Posterior vena cava (tissue), 2 donors: ENCODE measurements around the gene SH3BGRL. TPM values are rescaled to one million over a fixed set of nuclear protein-coding genes. Genes with fewer than 3 reads are reported as not detected.

Experiments used
- DNase-seq: peaks from one replicate; pipeline ENCODE4 v3.0.0-alpha.2; 2020; ENCODE audit warnings: low spot score
- intact Hi-C, 2 donors: fragments of 100-400 bp; cut with DNase I; formaldehyde crosslinking; loops; one replicate each; pipeline versions ENCODE4 v1.14.1 to v1.14.2; 2022 to 2023
- long read RNA-seq, 2 donors: library from polyadenylated mRNA; unstranded; transcript quantifications; one replicate each; pipeline ENCODE4 v2.0.0, GENCODE V29; 2020 to 2021
- total RNA-seq, 2 donors: library from RNA; stranded (reverse); fragmentation: NEBNext Ultra II Directional; extraction: Animal tissue kit (Norgen Biotek cat#: 25700); gene quantifications; one replicate each; pipeline ENCODE4 v1.2.1, GENCODE V29; 2021
- donor health status: DM: yes; HTN: yes; CAD: no.
- donor health status: DM: yes; HTN: yes; CAD: no.

Gene SH3BGRL
- total RNA-seq, result 100 to 1,000 TPM; 170 to 227 TPM
- long read RNA-seq, donor 1, transcript SH3BGRL-201 (4 exons, 1,923 nt), result major isoform, 84 of 94 reads
- long read RNA-seq, donor 1, partial matches to known transcripts, result 3 of 94 reads
- long read RNA-seq, donor 1, other reads (novel, unspliced or antisense), result 6 of 94 reads
- long read RNA-seq, donor 2, transcript SH3BGRL-201 (4 exons, 1,923 nt), result major isoform, 308 of 337 reads
- long read RNA-seq, donor 2, partial matches to known transcripts, result 12 of 337 reads
- long read RNA-seq, donor 2, other reads (novel, unspliced or antisense), result 12 of 337 reads

DNA sequence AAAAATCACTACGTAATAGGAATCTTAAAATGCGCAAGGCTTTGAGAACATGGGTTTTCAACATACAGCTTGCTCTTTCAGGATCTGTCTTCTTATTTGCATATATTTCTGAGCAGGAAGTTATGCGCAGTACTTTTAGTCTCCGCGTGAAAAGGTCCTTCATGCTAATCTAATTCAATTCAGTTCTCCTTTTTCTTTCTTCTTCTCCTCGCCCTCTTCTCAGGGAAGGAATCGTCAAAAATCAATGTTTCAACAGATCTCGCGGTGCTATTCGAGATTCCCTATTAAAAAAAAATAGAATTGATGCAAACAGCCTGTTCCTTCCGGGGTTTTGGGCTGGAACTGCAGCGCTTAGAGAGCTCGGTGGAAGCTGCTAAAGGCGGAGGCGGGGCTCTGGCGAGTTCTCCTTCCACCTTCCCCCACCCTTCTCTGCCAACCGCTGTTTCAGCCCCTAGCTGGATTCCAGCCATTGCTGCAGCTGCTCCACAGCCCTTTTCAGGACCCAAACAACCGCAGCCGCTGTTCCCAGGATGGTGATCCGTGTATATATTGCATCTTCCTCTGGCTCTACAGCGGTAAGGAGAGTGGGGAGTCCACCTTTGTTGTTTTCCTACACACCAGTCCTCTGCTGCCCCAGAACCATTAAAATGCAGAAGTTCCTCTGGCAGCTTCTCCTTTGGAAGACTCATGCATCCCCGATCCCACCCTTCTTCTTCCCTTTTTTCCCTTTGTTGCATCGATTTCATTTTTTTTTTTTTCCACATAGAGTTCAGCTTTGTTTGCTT is at the start of gene SH3BGRL, which contains the start of gene HMGN5:
Gene SH3BGRL, plus strand, starts transcription at position 432 of the 785 bp plus-strand sequence. Its CDS starts 99 bp downstream, at position 531.
Gene HMGN5, minus strand, starts transcription at position 243 of the 785 bp plus-strand sequence. CDS start 80,364 bp downstream, outside the sequence.
- DNase-seq, result peak; percentile 90
- intact Hi-C loops, result loop anchor here in 1 of 2 donors (10.0 kb wide), 1 partner anchor 173 kb away; no protein-coding TSS in a partner anchor

DNA sequence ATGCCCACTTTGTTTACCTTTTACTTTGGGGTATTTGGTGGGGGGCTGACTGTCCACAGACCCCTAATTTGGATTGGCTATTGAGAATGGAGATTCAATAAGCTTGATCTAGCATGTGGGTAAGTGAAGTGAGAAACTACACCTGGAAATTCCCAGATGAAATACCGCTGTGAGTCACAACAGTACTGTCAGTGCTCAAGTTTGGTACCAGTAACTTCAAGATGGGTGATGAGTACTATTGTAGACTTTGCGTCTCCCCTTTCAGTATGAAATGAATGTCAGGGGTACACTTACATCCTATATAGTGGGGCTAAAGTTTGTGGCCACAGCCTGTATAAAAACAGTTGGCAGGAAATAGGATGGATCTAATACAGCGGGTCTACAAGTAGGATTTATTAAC is 33.5 kb upstream of the SH3BGRL start:
- DNase-seq, result no peak
- intact Hi-C loops, result no loop called here

DNA sequence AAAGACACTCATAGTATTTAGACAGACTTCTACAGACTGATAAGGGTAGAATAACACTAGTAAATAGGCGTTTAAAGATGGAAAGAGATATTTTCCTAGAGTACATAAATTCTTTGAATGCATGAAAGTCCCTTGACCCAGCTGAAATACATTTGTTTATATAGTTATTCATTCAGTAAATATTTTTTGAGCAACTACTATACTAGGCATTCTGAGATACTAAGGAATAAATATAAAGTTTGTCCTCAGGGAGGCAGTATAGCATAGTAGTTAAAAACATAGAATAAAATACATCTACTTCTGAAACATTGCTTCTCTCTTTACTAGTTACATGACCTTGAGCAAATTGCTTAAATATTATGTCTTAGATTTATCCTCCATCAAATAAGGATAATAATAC is 27.6 kb upstream of the SH3BGRL start:
- intact Hi-C loops, result no loop called here

DNA sequence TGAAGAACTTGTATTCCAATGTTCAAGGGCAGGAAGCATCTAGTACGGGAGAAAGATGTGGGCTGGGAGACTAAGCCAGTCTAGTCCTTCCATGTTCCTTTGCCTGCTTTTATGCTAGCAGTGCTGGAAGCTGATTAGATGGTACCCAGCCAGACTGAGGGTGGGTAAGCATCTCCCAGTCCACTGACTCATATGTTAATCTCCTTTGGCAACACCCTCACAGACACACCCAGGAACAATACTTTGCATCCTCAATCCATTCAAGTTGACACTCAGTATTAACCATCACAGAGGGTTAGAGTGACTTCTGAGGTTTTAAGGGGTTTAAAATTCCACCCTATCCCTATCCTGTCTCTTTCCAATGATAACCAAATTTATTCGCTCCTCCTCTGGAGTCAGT is 6.6 kb upstream of the SH3BGRL start:
- intact Hi-C loops, result no loop called here
- DNase-seq, result no peak

More for the DNA sequence above, 27.6 kb upstream of the SH3BGRL start:
- DNase-seq, result no peak

DNA sequence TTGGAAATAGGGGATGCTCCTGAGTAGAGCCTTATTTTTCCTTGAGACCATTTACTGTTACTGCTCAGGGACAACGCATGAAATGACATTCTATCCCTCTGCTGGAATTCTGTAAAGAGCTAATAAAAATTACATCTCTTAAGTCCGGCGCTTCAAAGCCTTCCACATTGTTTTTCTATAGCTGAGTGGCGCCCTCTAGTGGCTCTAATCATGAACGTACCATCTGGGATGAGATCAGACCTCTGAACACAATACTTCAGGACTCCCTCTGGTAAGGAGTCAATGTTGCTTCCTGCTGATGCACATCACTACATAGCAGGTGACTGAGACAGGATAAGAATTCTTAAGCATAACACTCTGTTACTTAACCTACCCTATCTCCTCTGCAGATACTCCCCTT is 6.2 kb upstream of the SH3BGRL start:
- no peak for DNase-seq
- intact Hi-C loops, result no loop called here

DNA sequence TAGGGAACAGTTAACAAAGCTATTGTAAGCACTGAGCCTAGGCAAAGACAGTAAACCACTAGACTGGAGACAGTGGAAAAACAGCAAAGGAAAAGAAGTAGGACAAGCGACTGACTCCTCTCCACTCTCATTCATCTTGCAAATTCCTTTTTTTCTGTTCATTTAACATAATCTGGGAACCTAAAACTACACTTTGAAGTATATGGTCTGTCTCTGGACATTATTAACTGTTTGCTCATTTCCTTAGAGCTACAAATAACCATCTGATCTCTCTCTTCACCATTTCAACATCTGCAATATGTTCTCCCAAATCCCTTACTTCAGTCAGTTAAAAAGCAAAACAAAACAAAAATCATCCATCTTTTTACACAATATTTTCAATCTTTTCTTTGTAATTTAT is 831 bp upstream of the SH3BGRL start:
- no peak for DNase-seq
- intact Hi-C loops, result loop anchor here in 1 of 2 donors (10.0 kb wide), 1 partner anchor 174 kb away; no protein-coding TSS in a partner anchor

DNA sequence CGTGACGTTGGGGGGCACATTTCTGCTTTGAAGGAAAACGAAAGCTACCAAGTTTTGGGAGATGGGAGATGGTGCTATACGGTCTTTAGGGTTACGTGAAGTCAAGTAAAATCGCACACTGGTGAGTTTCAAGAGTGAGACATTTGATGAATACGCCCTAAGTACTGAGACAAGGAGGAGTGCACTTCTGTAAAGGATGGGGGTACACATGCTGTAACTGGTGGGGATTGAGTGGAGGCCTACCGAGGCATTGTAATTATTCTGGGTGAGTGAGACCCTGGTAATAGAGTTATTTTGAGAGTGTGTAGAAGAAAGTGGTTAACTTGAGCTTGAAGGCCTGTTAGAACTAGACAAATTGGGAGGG is 536 bp downstream of the SH3BGRL start:
- DNase-seq, result no peak
- intact Hi-C loops, result loop anchor here in 1 of 2 donors (10.0 kb wide), 1 partner anchor 172 kb away; no protein-coding TSS in a partner anchor

DNA sequence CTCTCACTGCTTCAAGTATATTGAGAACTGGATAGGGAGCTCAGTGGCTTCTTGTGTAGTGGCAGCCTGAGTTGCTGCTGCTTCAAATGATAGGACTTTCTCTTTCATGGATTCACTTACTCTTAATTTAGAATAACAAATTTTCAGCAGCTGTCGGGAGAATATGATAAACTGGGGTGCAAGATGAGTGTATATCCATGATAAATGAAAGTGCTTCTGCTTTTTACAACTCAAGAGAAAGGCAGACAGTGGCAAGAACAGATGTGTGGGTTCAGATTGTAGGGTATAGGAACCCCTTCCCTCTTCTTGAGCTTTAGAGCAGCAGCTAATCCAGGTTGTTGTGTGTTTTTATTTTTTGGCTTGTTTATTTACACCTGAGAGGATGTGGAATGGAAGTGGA is 1.0 kb downstream of the SH3BGRL start:
- intact Hi-C loops, result loop anchor here in 1 of 2 donors (10.0 kb wide), 1 partner anchor 172 kb away; no protein-coding TSS in a partner anchor
- DNase-seq, result no peak

DNA sequence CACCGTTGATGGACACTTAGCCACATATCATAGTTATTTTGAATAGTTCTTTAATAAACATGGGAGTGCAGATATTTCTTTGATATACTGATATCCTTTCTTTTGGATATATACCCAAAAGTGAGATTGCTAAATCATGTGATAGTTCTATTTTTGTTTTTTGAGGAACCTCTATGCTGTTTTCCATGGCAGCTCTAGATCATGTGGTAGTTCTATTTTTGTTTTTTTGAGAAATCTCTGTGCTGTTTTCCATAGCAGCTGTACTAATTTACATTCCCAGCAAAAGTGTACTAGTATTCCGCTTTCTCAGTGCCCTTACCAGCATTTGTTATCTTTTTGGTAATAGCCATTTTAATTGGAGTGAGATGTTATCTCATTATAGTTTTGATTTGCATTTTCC is 3.6 kb downstream of the SH3BGRL start:
- no peak for DNase-seq
- intact Hi-C loops, result loop anchor here in 1 of 2 donors (10.0 kb wide), 1 partner anchor 169 kb away; no protein-coding TSS in a partner anchor

DNA sequence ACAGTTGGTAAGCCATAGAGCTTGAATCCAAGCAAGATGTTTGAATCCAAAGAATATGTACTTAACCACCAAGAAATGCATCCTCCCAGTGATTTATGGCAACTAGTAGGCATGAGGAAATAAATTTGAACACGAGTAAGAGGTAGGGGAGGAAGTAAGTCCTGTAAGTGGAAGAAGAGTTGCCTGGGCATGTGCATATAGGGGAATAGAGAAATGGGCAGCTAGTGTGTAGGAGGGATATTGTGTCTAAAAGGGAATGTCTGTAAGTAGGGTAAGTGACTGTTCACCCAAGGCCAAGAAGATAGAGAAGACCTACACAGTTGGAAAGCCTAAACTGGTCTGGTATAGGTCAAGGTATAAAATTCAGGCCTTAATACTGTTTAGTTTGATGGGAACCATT is 4.6 kb downstream of the SH3BGRL start:
- intact Hi-C loops, result loop anchor here in 1 of 2 donors (10.0 kb wide), 1 partner anchor 168 kb away; no protein-coding TSS in a partner anchor
- DNase-seq, result no peak

DNA sequence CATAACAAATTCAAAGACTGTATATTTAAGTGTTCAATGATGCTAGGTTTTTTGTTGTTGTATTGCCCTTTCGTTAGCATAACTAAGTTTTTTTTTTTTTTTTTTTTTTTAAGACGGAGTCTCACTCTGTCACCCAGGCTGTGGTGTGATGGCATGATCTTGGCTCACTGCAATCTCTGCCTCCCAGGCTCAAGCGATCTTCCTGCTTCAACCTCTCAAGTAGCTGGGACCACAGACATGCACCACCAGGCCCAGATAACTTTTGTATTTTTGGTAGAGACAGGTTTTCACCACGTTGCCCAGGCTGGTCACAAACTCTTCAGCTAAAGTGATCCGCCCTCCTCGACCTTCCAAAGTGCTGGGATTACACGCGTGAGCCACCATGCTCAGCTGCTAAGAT is 7.0 kb downstream of the SH3BGRL start:
- intact Hi-C loops, result loop anchor here in 1 of 2 donors (10.0 kb wide), 1 partner anchor 166 kb away; no protein-coding TSS in a partner anchor
- no peak for DNase-seq

DNA sequence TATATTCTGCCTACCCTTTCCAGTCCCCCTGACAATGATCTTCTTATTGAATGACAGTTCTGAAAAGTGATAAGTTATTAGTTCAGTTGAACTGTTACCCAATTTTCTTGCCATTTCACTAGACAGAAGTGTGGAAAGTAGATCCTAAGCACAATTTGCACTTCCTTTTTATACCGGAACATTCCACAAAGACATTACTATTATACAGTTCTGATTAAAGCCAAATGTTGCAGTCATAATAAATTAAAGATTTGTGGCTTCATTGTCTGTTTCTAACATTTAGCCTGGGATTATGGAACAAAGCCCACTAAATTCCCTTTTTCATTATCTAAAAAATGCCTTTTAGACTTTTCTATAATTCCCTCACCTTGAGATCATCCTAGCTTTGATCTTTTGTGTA is 13.8 kb downstream of the SH3BGRL start:
- DNase-seq, result no peak
- intact Hi-C loops, result no loop called here

DNA sequence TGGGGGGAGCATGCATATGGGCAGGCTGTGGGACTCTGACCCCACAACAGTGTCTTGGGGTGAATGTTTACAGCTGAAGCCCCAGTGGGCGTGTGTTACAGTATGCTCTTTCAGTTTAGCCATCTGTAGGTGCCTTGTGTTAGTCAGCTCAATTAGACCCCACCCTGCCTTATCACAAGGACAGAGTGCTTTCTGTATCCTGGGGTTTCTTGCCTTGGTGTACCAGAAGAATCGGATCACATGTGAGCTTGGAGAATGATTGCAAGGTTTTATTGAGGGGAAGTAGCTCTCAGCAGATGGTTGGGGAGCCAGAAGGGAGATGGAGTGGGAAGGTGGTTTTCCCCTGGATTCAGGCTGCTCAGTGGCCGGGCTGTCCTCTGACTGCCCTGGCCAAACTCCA is 27.3 kb downstream of the SH3BGRL start:
- intact Hi-C loops, result no loop called here
- DNase-seq, result no peak

DNA sequence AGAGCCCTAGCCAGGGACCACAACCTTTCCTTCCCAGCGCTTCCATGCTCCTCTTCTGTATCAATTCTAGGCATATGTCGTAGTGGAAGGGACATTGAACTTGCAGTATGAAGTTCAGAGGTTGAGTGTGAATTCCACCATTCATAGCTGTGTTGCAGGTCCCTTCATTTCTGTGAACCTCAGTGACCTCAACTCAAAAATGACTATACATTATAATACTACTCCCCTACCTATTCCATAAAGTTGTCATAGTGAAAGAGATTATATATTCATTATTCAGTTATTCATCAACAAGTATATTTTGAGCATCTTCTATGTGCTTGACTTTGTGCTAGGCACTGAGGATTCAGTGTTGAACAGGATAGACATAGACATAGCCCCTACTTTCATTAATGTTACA is 28.0 kb downstream of the SH3BGRL start:
- DNase-seq, result no peak
- intact Hi-C loops, result no loop called here

DNA sequence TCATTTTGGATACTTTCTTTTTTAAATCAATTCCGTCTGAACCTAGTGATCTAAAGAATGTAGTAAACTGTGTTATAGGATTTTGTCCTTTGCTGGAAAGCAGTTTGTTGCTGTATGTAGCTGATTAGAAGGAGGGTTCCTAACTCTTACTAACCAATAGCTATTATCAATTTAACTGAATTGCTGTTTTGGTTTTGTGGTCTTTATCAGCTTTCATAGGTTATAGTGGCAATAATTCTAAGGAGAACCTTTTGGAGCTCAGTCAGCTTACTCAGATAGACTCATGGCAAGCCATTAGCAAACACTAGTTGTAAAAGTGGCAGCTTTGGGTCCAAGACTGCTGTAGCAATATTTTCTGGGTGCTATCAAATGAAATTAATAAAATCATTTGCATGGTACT is 29.6 kb downstream of the SH3BGRL start:
- intact Hi-C loops, result no loop called here
- no peak for DNase-seq

DNA sequence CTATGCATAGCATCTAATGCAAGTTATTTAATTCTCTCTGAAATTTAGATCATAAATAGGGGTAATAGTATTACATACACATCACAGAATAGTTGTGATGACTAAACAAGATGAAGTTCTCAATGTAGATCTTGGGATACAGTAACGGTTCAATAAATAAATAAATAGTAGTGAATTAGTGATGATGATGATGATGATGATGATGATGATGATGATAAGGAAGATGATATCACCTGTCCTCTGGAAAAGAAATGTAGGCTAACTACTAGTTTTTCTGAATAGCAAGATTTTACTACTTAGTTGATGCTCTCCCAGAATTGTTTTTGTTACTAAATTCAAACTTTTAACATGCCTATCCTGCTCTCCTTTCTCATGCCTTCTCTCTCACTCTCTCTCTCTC is 30.3 kb downstream of the SH3BGRL start:
- intact Hi-C loops, result no loop called here
- DNase-seq, result no peak

DNA sequence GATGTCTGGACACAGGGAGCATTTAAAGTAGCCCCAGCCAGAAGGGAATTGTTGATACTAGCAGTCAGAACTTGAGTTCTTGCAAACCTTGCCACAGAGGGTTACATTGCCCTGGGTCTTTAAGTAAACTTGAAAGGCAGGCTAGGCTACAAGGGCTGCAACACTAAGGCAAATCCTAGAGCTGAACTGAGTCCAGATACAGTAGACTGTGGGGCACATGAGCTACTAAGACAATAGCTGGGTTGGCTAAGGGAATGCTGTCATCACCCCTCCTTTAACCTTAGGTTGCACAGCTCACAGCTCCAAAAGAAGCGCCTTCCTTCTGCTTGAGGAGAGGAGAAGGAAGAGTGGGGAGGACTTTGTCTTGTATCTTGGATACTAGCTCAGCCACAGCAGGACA is 35.6 kb downstream of the SH3BGRL start:
- intact Hi-C loops, result no loop called here
- no peak for DNase-seq

DNA sequence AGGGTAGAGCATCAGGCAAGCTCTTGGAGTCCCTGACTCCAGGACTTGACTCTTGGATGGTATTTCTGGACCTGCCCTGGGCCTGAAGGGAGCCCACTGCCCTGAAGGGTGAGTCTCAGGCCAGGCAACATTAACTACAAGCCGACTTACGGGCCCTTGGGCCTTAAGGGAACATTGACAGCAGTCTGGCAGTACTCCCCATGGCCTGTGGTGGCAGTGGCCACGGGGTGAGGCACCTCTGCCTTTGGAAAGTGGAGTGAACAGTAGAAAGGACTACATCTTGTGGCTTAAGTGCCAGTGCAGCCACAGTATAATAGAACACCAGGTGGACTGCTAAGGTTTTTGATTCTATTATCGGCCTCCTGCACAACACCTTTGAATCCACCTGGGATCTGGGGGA is 36.3 kb downstream of the SH3BGRL start:
- DNase-seq, result no peak
- intact Hi-C loops, result no loop called here

DNA sequence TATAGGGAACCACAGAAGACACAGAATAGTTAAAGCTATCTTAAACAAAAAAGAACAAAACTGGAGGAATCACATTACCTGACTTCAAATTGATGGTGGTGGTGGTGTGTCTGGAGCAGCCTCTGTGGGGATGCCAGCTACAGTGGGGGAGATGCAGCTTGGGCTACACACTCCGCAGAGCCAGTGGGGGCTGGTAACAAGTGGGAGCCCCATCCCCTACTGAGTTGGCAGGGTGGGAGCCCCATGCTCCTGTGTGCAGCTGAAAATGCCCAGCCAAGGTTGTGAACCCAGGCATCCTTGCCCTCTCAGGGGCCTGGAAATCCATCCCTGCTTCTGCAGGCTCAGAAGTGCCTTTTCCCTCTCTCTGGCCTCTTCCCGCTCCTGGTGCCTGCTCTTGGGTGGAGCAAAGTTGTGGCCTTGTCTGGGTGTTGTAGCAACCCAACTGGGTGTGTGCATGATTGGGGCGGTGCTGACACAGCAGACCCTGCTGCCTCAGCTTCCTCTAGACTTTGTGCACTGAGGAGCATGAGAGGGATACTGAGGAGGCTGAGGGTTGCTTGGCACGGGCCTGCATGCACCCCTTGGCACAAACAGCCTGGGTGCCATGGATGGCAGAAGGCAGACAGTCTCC is 38.9 kb downstream of the SH3BGRL start:
- intact Hi-C loops, result no loop called here
- no peak for DNase-seq

DNA sequence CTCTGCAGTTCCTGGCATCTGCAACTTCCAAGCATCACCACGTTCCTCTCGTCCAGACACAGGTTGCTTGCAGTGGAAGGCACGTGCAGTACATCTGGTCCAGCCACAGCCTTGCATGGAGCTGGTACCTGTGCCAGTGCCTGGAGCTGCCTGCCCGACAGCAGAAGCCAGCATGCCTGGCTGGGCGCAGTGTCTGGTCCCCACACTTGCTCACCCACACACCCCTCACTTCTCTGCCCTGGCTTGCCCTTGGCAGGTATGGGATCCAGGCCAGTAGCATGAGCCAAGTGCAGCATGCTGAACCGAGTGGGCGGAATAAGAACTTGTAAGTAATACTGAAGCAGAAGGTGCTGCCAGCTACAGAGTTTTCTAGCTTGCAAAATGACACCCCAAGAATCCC is 39.9 kb downstream of the SH3BGRL start:
- intact Hi-C loops, result no loop called here
- no peak for DNase-seq
